ENCODE data around the gene RAD18.

The RAD18 gene

DNA sequence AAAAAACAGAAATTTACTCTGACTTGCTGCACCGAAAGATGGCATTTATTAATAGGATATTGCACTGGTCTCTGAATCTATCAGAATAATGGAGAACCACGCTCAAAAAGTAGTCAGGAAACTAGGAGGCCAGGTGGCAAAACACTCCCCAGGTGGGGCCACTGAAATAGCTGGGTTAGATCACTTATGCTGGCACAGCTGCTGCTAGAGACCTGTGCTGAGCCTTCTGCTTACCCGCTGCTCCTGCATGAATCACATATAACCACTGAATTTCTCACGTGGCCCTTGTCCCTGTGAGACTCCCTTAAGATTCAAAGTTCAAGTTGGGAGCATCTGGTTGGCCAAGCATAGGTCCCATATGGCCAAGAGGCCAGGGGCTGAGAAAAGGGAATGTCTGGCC lies 127.9 kb downstream of the RAD18 start:
- DNase-seq (ENCODE audit: low spot score), result no peak

DNA sequence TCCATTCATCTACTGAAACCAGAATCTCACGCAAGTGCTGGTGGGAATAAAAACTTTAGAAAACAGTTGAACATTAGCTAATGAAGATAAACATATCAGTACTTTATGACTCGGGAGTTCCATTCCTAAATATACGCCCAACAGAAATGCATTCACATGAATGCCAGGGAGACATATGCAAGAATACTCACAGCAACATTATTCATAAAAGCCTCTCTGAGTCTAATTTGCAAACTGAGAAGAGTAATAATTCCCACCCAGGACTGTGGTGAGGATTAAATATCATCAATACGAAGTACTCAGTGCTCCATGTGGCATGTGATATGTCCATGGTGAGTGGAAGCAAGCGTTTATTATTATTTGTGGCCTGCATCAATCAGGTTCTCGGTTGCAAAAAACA lies 128.3 kb downstream of the RAD18 start:
- no peak for DNase-seq (ENCODE audit: low spot score)

DNA sequence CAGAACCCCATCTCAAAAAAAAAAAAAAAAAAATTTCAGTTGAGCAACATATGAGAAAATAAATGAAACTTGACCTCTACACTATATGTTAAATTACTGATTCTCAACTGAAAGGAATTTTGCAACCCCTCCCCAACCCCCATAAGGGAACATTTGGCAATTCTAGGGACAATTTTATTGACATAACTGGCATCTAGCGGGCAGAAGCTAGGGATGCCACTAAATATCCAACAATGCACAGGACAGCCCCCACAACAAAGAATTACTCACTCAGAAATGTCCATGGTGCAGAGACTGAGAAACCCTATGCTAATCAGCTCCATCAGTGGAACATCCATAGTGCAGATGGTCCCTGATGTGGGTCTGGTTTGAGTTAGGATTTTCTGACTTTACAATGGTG lies 135.6 kb downstream of the RAD18 start:
- DNase-seq (ENCODE audit: low spot score), result no peak
